ENCODE measurements around the gene ITPR2. TPM values are rescaled to one million over a fixed set of nuclear protein-coding genes. Genes with fewer than 3 reads are reported as not detected.

Gene ITPR2
- total and polyA plus RNA-seq, 2 of the 8 experiments (the other 6 are each of a cell fraction or from before 2014, with no cell fraction given), result 4.1 to 48.3 TPM

GRCh38 chr12:26668847-26669246, 164.1 kb downstream of the ITPR2 start:
- no peak overlapping the region for H4K91ac ChIP-seq (replicated peaks; ENCODE audit: insufficient read length, low read length)
- H2BK20ac ChIP-seq (ENCODE audit: low read length), result peak overlapping the region; percentile 72; the same call in 1 of the 2 replicates
- no peaks in the 10 kb centered on the region for H3K27me3 ChIP-seq (replicated peaks in 1 of 4; ENCODE audit: control insufficient read depth in 3 of 4, extremely low read depth in 1 of 4, insufficient read depth in 3 of 4, low read length in 3 of 4)
- no peak overlapping the region for H3K4ac ChIP-seq (replicated peaks; ENCODE audit: insufficient read length, low read depth, low read length)
- no peak overlapping the region for H2AFZ ChIP-seq (ENCODE audit: low read length)
- H3K4me2 ChIP-seq (ENCODE audit: insufficient read depth in 1 of 2, low read depth in 2 of 2, low read length in 2 of 2), result no peak overlapping the region
- H4K8ac ChIP-seq (ENCODE audit: extremely low read depth, insufficient read depth, low read length), result no peak overlapping the region
- no peak for TF ChIP-seq SRF (IDR thresholded peaks at IDR 0.05; ENCODE audit: low read depth, low read length)
- no peak for TF ChIP-seq USF2 (IDR thresholded peaks at IDR 0.05; ENCODE audit: low read length)
- no peak overlapping the region for H4K5ac ChIP-seq (ENCODE audit: insufficient read length, low read depth, low read length)
- FAIRE-seq, result no peak
- H3K23me2 ChIP-seq (ENCODE audit: low read depth, low read length), result no peaks in the 10 kb centered on the region
- H2BK5ac ChIP-seq (ENCODE audit: low read depth, low read length), result no peak overlapping the region
- peak overlapping the region; percentile 82; the same call in 1 of the 2 replicates for H2AK5ac ChIP-seq (ENCODE audit: low read depth, low read length)
- H3K14ac ChIP-seq (ENCODE audit: insufficient read length), result no peak overlapping the region
- H3K9ac ChIP-seq (replicated peaks in 1 of 4; ENCODE audit: extremely low read depth in 1 of 4, low read depth in 3 of 4, low read length in 3 of 4), result no peak overlapping the region
- no peak overlapping the region for H3K4me3 ChIP-seq (ENCODE audit: extremely low read depth in 1 of 4, insufficient read depth in 2 of 4, low read depth in 3 of 4, low read length in 4 of 4)
- H3K18ac ChIP-seq (ENCODE audit: extremely low read depth, low read length), result no peak overlapping the region
- H3K79me2 ChIP-seq (ENCODE audit: control insufficient read depth in 1 of 2, insufficient read depth in 2 of 2, low read length in 2 of 2), result no peaks in the 10 kb centered on the region
- no peak overlapping the region for H3K23ac ChIP-seq (ENCODE audit: insufficient read length)
- CTCF ChIA-PET (ENCODE audit: partially characterized antibody), result interaction anchor here (1.1 kb wide), 1 partner anchor 55 kb away, joined by 3 read pairs; no protein-coding TSS in a partner anchor
- H2BK12ac ChIP-seq (ENCODE audit: low read depth, low read length), result no peak overlapping the region
- peaks cover 0 to 2% (median 0%) of the 10 kb centered on the region in 4 experiments; a peak in 1 of 8 replicates for H3K36me3 ChIP-seq (ENCODE audit: control insufficient read depth in 2 of 4, insufficient read depth in 4 of 4, low read length in 3 of 4)
- H3K9me3 ChIP-seq (ENCODE audit: insufficient read depth in 2 of 2, low read depth in 1 of 2, low read length in 1 of 2), result peaks cover 0 to 7% of the 10 kb centered on the region in 2 experiments; a peak in 1 of 4 replicates
- no peaks in the 10 kb centered on the region for H4K20me1 ChIP-seq (replicated peaks in 1 of 2; ENCODE audit: control insufficient read depth in 1 of 2, insufficient read depth in 2 of 2, low read length in 2 of 2)
- no peak overlapping the region for H3K56ac ChIP-seq (replicated peaks; ENCODE audit: insufficient read length, low read depth, low read length)
- no peaks in the 10 kb centered on the region; the same call in 1 of the 2 replicates for H3K79me1 ChIP-seq (ENCODE audit: low read depth, low read length)
- no peak overlapping the region for H2BK120ac ChIP-seq (replicated peaks; ENCODE audit: low read depth, low read length)
- POLR2A ChIA-PET (ENCODE audit: partially characterized antibody), result interaction anchor here (0.6 kb wide), 1 partner anchor 209 kb away, joined by 5 read pairs; no protein-coding TSS in a partner anchor
- H2BK15ac ChIP-seq (ENCODE audit: low read length), result no peak overlapping the region
- 98% methylated on average over 3 of the region's 3 CpGs; no CpG with 5 or more reads in 1 of the 2 experiments for WGBS, 2 experiments (ENCODE audit: extremely low coverage in 1 of 2, insufficient coverage in 1 of 2, insufficient read length in 1 of 2, insufficient replicate concordance in 2 of 2, low coverage in 1 of 2, low lambda C conversion rate in 2 of 2, missing lambda C conversion rate in 1 of 2)
- H3K27ac ChIP-seq (ENCODE audit: low read depth, low read length), result no peak overlapping the region
- H3K4me1 ChIP-seq (replicated peaks in 1 of 4; ENCODE audit: control insufficient read depth in 3 of 4, insufficient read depth in 4 of 4, low read length in 3 of 4), result peaks cover 0 to 6% (median 2%) of the 10 kb centered on the region in 4 experiments; a peak in 5 of 7 replicates
- no peak for DNase-seq (ENCODE audit: low read depth in 1 of 2, low spot score in 2 of 2)
